Trophoblast cell (in vitro differentiated cells and primary cell): Measurements from ENCODE around the gene SLC22A23.
A peak's percentile ranks its signal among the peaks of the same experiment; 100 is the strongest.

ENCODE experiments used
- DNase-seq, 2 donors: peaks; one replicate each; pipeline ENCODE4 v3.0.0-alpha.2; 2016
- H2AFZ ChIP-seq: 2 replicates; pipeline ENCODE4 v1.6.1; 2013; ENCODE audit warnings: low read length, moderate library complexity, mild to moderate bottlenecking; ENCODE audit not compliant: insufficient read depth, poor library complexity
- H2AK5ac ChIP-seq: 2 replicates; pipeline ENCODE4 v1.6.1; 2013; ENCODE audit warnings: mild to moderate bottlenecking, low read length
- H2BK120ac ChIP-seq: 2 replicates; pipeline ENCODE4 v1.6.1; 2013; ENCODE audit warnings: low read length, mild to moderate bottlenecking, moderate library complexity; ENCODE audit not compliant: insufficient read depth, poor library complexity
- H2BK12ac ChIP-seq: 2 replicates; pipeline ENCODE4 v1.6.1; 2013; ENCODE audit warnings: mild to moderate bottlenecking, low read length, moderate library complexity
- H2BK5ac ChIP-seq: 2 replicates; pipeline ENCODE4 v1.6.1; 2013; ENCODE audit warnings: low read length, low read depth, moderate library complexity, mild to moderate bottlenecking; ENCODE audit not compliant: poor library complexity
- H3K14ac ChIP-seq: 2 replicates; pipeline ENCODE4 v1.6.1; 2013; ENCODE audit warnings: mild to moderate bottlenecking, low read length
- H3K18ac ChIP-seq: 2 replicates; pipeline ENCODE4 v1.6.1; 2013; ENCODE audit warnings: mild to moderate bottlenecking, low read length
- H3K23ac ChIP-seq: 2 replicates; pipeline ENCODE4 v1.6.1; 2013; ENCODE audit warnings: low read length
- H3K27ac ChIP-seq: 2 replicates; pipeline ENCODE4 v1.5.1; 2013; ENCODE audit warnings: low read depth, mild to moderate bottlenecking, inconsistent platforms, low read length, moderate library complexity
- H3K27me3 ChIP-seq: 2 replicates; pipeline ENCODE4 v1.6.1; 2013; ENCODE audit warnings: inconsistent platforms, mild to moderate bottlenecking, low read length, moderate library complexity; ENCODE audit not compliant: insufficient read depth
- H3K36me3 ChIP-seq, 2 experiments: 1 replicate in 1 of 2; 2 replicates in 1 of 2; pipeline ENCODE4 v1.6.1; 2013; ENCODE audit warnings: low read length in 2 of 2, mild to moderate bottlenecking in 2 of 2, moderate library complexity in 1 of 2; ENCODE audit not compliant: insufficient read depth in 2 of 2, control insufficient read depth in 1 of 2
- H3K4ac ChIP-seq: 2 replicates; pipeline ENCODE4 v1.6.1; 2013; ENCODE audit warnings: low read depth, mild to moderate bottlenecking, low read length, moderate library complexity
- H3K4me1 ChIP-seq, 2 experiments: 1 replicate in 1 of 2; 2 replicates in 1 of 2; pipeline ENCODE4 v1.6.1; 2013; ENCODE audit warnings: low read length in 2 of 2, mild to moderate bottlenecking in 2 of 2, moderate library complexity in 1 of 2; ENCODE audit not compliant: insufficient read depth in 2 of 2, control insufficient read depth in 1 of 2
- H3K4me2 ChIP-seq: 2 replicates; pipeline ENCODE4 v1.6.1; 2013; ENCODE audit warnings: inconsistent platforms, mild to moderate bottlenecking, low read length, moderate library complexity
- H3K4me3 ChIP-seq: 2 replicates; pipeline ENCODE4 v1.5.1; 2013; ENCODE audit warnings: mild to moderate bottlenecking, low read depth, low read length, inconsistent platforms
- H3K79me1 ChIP-seq: one replicate; pipeline ENCODE4 v1.6.1; 2013; ENCODE audit warnings: low read length
- H3K79me2 ChIP-seq: 2 replicates; pipeline ENCODE4 v1.6.1; 2013; ENCODE audit warnings: low read length, mild to moderate bottlenecking; ENCODE audit not compliant: control insufficient read depth, insufficient read depth, poor library complexity
- H3K9ac ChIP-seq: 2 replicates; pipeline ENCODE4 v1.6.1; 2013; ENCODE audit warnings: mild to moderate bottlenecking, low read length
- H3K9me3 ChIP-seq: 2 replicates; pipeline ENCODE4 v1.6.1; 2013; ENCODE audit warnings: low read depth, mild to moderate bottlenecking, control low read depth, inconsistent platforms, low read length; ENCODE audit not compliant: insufficient read depth
- H4K12ac ChIP-seq: 2 replicates; pipeline ENCODE4 v1.6.1; 2013; ENCODE audit warnings: low read depth, mild to moderate bottlenecking, low read length, moderate library complexity
- H4K8ac ChIP-seq: 2 replicates; pipeline ENCODE4 v1.6.1; 2013; ENCODE audit warnings: low read depth, mild to moderate bottlenecking, low read length, moderate library complexity
- H4K91ac ChIP-seq: one replicate; pipeline ENCODE4 v1.6.1; 2013; ENCODE audit warnings: low read depth, mild to moderate bottlenecking, low read length, moderate library complexity
- WGBS: extraction: QIAGEN DNeasy Blood & Tissue Kit; methylation state at CpG from one replicate; pipeline ENCODE4 v1.1.7; 2013; ENCODE audit warnings: missing lambda C conversion rate; ENCODE audit not compliant: insufficient read length, insufficient coverage; ENCODE audit errors: extremely low coverage; 5-methylcytosine and 5-hydroxymethylcytosine counted together

The SLC22A23 gene

DNA sequence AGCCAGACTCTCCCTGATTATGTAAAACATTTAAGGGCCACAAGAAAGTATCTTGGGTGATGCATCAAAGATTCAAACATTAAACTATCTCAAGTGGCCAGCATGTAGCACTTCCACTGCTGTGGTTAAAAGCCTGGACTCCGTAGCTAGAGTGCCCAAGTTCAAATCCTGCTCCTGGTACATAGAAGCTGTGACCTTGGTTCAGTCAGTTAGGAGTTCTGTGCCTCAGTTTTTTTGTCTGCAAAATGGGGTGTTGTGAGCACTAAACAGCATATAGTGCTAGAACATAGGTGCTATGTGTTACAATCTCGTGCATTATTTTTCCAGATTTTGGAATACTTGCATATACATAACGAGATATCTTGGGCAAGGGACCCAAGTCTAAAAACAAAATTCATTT is 129.4 kb downstream of the SLC22A23 start:
- Histone ChIP-seq H3K9me3 (no peaks in the 10 kb centered on the region), H2BK120ac (no peak overlapping the region), H3K23ac (no peak overlapping the region), H4K12ac (no peak overlapping the region), H3K4me2 (no peak overlapping the region), H4K91ac (no peak overlapping the region), H3K27me3 (no peaks in the 10 kb centered on the region), H3K4me3 (no peak overlapping the region), H2AK5ac (no peak overlapping the region), H3K14ac (no peak overlapping the region), H3K36me3 (peaks cover 2 to 3% of the 10 kb centered on the region in 2 experiments), H2BK12ac (no peak overlapping the region), H3K79me2 (peaks cover 2% of the 10 kb centered on the region), H3K4ac (no peak overlapping the region), H2BK5ac (no peak overlapping the region), H3K4me1 (peaks cover 4 to 11% of the 10 kb centered on the region in 2 experiments), H3K18ac (no peak overlapping the region), H3K9ac (no peak overlapping the region), H4K8ac (no peak overlapping the region), H2AFZ (no peak overlapping the region), H3K79me1 (peaks cover 5% of the 10 kb centered on the region), H3K27ac (no peak overlapping the region)
- no peak for DNase-seq
- WGBS: no CpG with 5 or more reads among the region's 3 CpGs

GRCh38 chr6:3326981-3327380 is 129.9 kb downstream of the SLC22A23 start:
- Histone ChIP-seq H2BK5ac (no peak overlapping the region), H3K23ac (no peak overlapping the region), H3K9me3 (no peaks in the 10 kb centered on the region), H3K4me2 (no peak overlapping the region), H3K79me2 (peaks cover 2% of the 10 kb centered on the region), H3K18ac (no peak overlapping the region), H2AK5ac (no peak overlapping the region), H2BK120ac (no peak overlapping the region), H4K91ac (no peak overlapping the region), H3K79me1 (peaks cover 5% of the 10 kb centered on the region), H3K27ac (no peak overlapping the region), H3K4me3 (no peak overlapping the region), H3K27me3 (no peaks in the 10 kb centered on the region), H4K12ac (no peak overlapping the region), H3K36me3 (peaks cover 3% of the 10 kb centered on the region in 2 experiments), H2BK12ac (no peak overlapping the region), H4K8ac (no peak overlapping the region), H2AFZ (no peak overlapping the region), H3K14ac (no peak overlapping the region), H3K4me1 (peaks cover 4 to 11% of the 10 kb centered on the region in 2 experiments), H3K9ac (no peak overlapping the region), H3K4ac (no peak overlapping the region)
- no peak for DNase-seq
- WGBS: no CpG with 5 or more reads among the region's 9 CpGs

GRCh38 chr6:3326184-3326971 is 130.5 kb downstream of the SLC22A23 start:
- Histone ChIP-seq H2BK5ac (no peak overlapping the region), H2BK12ac (no peak overlapping the region), H3K14ac (no peak overlapping the region), H4K91ac (no peak overlapping the region), H3K36me3 (peaks cover 3 to 5% of the 10 kb centered on the region in 2 experiments), H3K4me1 (peaks cover 4 to 11% of the 10 kb centered on the region in 2 experiments), H3K27me3 (no peaks in the 10 kb centered on the region), H2AFZ (no peak overlapping the region), H3K23ac (no peak overlapping the region), H3K27ac (no peak overlapping the region), H3K79me1 (peaks cover 5% of the 10 kb centered on the region), H3K9ac (no peak overlapping the region), H3K4me3 (no peak overlapping the region), H4K8ac (no peak overlapping the region), H3K4ac (no peak overlapping the region), H2BK120ac (no peak overlapping the region), H2AK5ac (no peak overlapping the region), H3K79me2 (peaks cover 2% of the 10 kb centered on the region), H3K4me2 (no peak overlapping the region), H4K12ac (no peak overlapping the region), H3K18ac (no peak overlapping the region), H3K9me3 (no peaks in the 10 kb centered on the region)
- WGBS: no CpG with 5 or more reads among the region's 11 CpGs
- peak; percentile 81 to 96 for DNase-seq

- Histone ChIP-seq H2BK12ac (no peak overlapping the region), H3K27me3 (no peaks in the 10 kb centered on the region), H4K8ac (no peak overlapping the region)
Measured at GRCh38 chr6:3325210-3325609, 131.6 kb downstream of the SLC22A23 start.

More at GRCh38 chr6:3325210-3325609, 131.6 kb downstream of the SLC22A23 start:
- no peak overlapping the region for H3K23ac ChIP-seq
- H3K4me2 ChIP-seq: no peak overlapping the region
- H3K9me3 ChIP-seq: no peaks in the 10 kb centered on the region
- no peak overlapping the region for H3K18ac ChIP-seq
- H2AFZ ChIP-seq: no peak overlapping the region
- H3K27ac ChIP-seq: no peak overlapping the region
- no peak overlapping the region for H3K9ac ChIP-seq
- DNase-seq: no peak
- H4K12ac ChIP-seq: no peak overlapping the region
- no peak overlapping the region for H3K14ac ChIP-seq
- H2AK5ac ChIP-seq: no peak overlapping the region
- H3K4ac ChIP-seq: no peak overlapping the region
- H4K91ac ChIP-seq: no peak overlapping the region
- no peak overlapping the region for H3K4me3 ChIP-seq
- H3K36me3 ChIP-seq: peaks cover 3 to 12% of the 10 kb centered on the region in 2 experiments
- peaks cover 5% of the 10 kb centered on the region for H3K79me1 ChIP-seq
- H2BK5ac ChIP-seq: no peak overlapping the region
- no peak overlapping the region for H2BK120ac ChIP-seq
- peaks cover 2% of the 10 kb centered on the region for H3K79me2 ChIP-seq
- peaks cover 4 to 11% of the 10 kb centered on the region in 2 experiments for H3K4me1 ChIP-seq
